Erythroblast (primary cell): ENCODE results near the gene NOVA2.

Experiments used
- GATA1 ChIP-seq: IDR thresholded peaks from 2 replicates; pipeline ENCODE4 v1.6.1; 2011; ENCODE audit warnings: low read depth, mild to moderate bottlenecking, control low read depth, low read length, moderate library complexity
- POLR2A ChIP-seq: IDR thresholded peaks from 2 replicates; pipeline ENCODE4 v1.6.1; 2011; ENCODE audit warnings: mild to moderate bottlenecking, low read length

GRCh38 chr19:45933759-45934158 is 39.9 kb downstream of the NOVA2 start:
- TF ChIP-seq POLR2A, result no peak
- no peak for TF ChIP-seq GATA1
